ENCODE results near the gene DSG3.

DNA sequence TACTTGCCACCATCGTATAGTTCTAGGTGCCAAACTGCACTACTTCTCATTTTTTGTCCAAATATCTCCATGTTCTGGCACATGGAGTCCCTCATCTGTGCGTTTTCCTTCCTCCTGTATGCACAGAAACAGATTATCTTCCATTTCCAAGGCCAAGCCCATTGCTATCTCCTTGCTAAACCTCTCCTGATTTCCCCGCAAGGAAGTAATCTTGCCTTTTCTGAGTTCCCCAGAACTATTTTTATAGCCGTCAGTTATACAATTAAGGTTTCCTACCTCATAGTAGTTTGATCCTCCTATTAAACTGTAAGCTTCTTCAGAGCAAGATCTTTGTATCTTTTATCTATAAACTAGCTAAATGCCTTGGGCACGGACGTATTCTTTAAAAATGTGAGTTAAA lies 57.6 kb downstream of the DSG3 start:
- TF ChIP-seq, protein P1, sequence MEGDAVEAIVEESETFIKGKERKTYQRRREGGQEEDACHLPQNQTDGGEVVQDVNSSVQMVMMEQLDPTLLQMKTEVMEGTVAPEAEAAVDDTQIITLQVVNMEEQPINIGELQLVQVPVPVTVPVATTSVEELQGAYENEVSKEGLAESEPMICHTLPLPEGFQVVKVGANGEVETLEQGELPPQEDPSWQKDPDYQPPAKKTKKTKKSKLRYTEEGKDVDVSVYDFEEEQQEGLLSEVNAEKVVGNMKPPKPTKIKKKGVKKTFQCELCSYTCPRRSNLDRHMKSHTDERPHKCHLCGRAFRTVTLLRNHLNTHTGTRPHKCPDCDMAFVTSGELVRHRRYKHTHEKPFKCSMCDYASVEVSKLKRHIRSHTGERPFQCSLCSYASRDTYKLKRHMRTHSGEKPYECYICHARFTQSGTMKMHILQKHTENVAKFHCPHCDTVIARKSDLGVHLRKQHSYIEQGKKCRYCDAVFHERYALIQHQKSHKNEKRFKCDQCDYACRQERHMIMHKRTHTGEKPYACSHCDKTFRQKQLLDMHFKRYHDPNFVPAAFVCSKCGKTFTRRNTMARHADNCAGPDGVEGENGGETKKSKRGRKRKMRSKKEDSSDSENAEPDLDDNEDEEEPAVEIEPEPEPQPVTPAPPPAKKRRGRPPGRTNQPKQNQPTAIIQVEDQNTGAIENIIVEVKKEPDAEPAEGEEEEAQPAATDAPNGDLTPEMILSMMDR (optimal IDR thresholded peaks at IDR 0.05 in 1 of 3, IDR thresholded peaks at IDR 0.05 in 1 of 3, conservative IDR thresholded peaks at IDR 0.05 in 1 of 3; ENCODE audit: extremely low read depth in 1 of 3, insufficient read depth in 2 of 3, low read length in 3 of 3), result no peak
- TF ChIP-seq EZH2 (IDR thresholded peaks at IDR 0.05; ENCODE audit: low read length), result no peak
